HCT116 (cell line): Measurements from ENCODE around the gene FOXD3. TPM values are rescaled to one million over a fixed set of nuclear protein-coding genes. Genes with fewer than 3 reads are reported as not detected.

ENCODE experiments used
- ATAC-seq: fragments of 200-7000 bp; cut with Tn5 transposase; 2 replicates; pipeline ENCODE4 v1.9.1; 2020; ENCODE audit warnings: mild to moderate bottlenecking, moderate library complexity
- BruUV-seq: library from RNA; stranded (reverse); fragments of 400-500 nt; replicated peaks from 2 replicates; lab custom pipeline; 2021; lab: Mats Ljungman, UMichigan
- CTCF ChIA-PET: fragments of 300-600 bp; sonication (Branson Sonifier 250); formaldehyde crosslinking; loops from one replicate; lab custom pipeline; 2021; ENCODE audit warnings: antibody characterized with exemption; lab: Charles Lee
- POLR2A ChIA-PET: fragments of 300-600, 350-600 bp; sonication (Branson Sonifier 250); formaldehyde crosslinking; loops from one replicate; lab custom pipeline; 2021; ENCODE audit warnings: antibody characterized with exemption; lab: Charles Lee
- RAD21 ChIA-PET, 2 experiments: fragments of 300-600 bp; sonication (Branson Sonifier 250); formaldehyde crosslinking; loops; one replicate each; lab custom pipeline; 2023; ENCODE audit warnings: low total read pairs in 2 of 2; ENCODE audit not compliant: uncharacterized antibody in 2 of 2, unreplicated experiment in 2 of 2, low non-redundant PET in 1 of 2; lab: Charles Lee
- DNase-seq: peaks from one replicate; pipeline ENCODE4 v3.0.0-alpha.2; 2010; ENCODE audit warnings: low read depth, low spot score
- H2AFZ ChIP-seq: fragments of 200-600 bp; shearing (Covaris generic), sonication (generic); 2 replicates; pipeline ENCODE4 v1.6.1; 2017; ENCODE audit warnings: low read depth, mixed run types, mixed read lengths, antibody characterized with exemption, low read length; ENCODE audit not compliant: poor library complexity, severe bottlenecking
- H3K27ac ChIP-seq: 2 replicates; pipeline ENCODE4 v1.5.1; 2012; ENCODE audit warnings: low read depth, low read length
- H3K27me3 ChIP-seq: fragments of 200-600 bp; sonication (generic); 2 replicates; pipeline ENCODE4 v1.6.1; 2016; ENCODE audit warnings: mixed run types, low read length, mixed read lengths; ENCODE audit not compliant: insufficient read depth
- H3K36me3 ChIP-seq, 2 experiments: fragments of 200-500 bp in 1 of 2; fragments of 200-600 bp in 1 of 2; sonication (Bioruptor generic) in 1 of 2; sonication (generic) in 1 of 2; 2 replicates each; pipeline versions ENCODE4 v1.5.1 to v1.6.1; 2014 to 2016; ENCODE audit warnings: low read length in 2 of 2, inconsistent platforms in 1 of 2, mixed read lengths in 1 of 2, mixed run types in 1 of 2; ENCODE audit not compliant: insufficient read depth in 2 of 2, control insufficient read depth in 1 of 2
- H3K4me1 ChIP-seq, 2 experiments: fragments of 200-600 bp in 1 of 2; sonication (generic) in 1 of 2; 2 replicates each; pipeline versions ENCODE4 v1.5.1 to v1.6.1; 2012 to 2017; ENCODE audit warnings: low read length in 2 of 2, inconsistent platforms in 1 of 2, mild to moderate bottlenecking in 1 of 2, mixed read lengths in 1 of 2, mixed run types in 1 of 2, moderate library complexity in 1 of 2; ENCODE audit not compliant: insufficient read depth in 2 of 2, control insufficient read depth in 1 of 2
- H3K4me2 ChIP-seq: fragments of 200-600 bp; sonication (generic); 2 replicates; pipeline ENCODE4 v1.6.1; 2017; ENCODE audit warnings: mixed run types, low read length, mixed read lengths
- H3K4me3 ChIP-seq, 2 experiments: fragments of 200-600 bp in 1 of 2; sonication (generic) in 1 of 2; replicated peaks in 1 of 2; 2 replicates each; pipeline ENCODE4 v1.5.1; 2011 to 2016; ENCODE audit warnings: low read length in 2 of 2, control low read depth in 1 of 2, low read depth in 1 of 2, mild to moderate bottlenecking in 1 of 2, mixed read lengths in 1 of 2, mixed run types in 1 of 2
- H3K79me2 ChIP-seq: fragments of 200-600 bp; sonication (generic); 2 replicates; pipeline ENCODE4 v1.6.1; 2017; ENCODE audit warnings: mild to moderate bottlenecking, mixed run types, low read length, moderate library complexity, mixed read lengths; ENCODE audit not compliant: insufficient read depth
- H3K9ac ChIP-seq: fragments of 200-600 bp; sonication (generic); 2 replicates; pipeline ENCODE4 v1.6.1; 2016; ENCODE audit warnings: low read length, mixed read lengths
- H3K9me2 ChIP-seq: fragments of 200-600 bp; sonication (generic), shearing (Covaris generic); 2 replicates; pipeline ENCODE4 v1.6.1; 2017; ENCODE audit warnings: mixed run types, mild to moderate bottlenecking, moderate library complexity; ENCODE audit not compliant: insufficient read depth
- H3K9me3 ChIP-seq, 2 experiments: fragments of 200-500 bp in 1 of 2; fragments of 200-600 bp in 1 of 2; sonication (Bioruptor generic) in 1 of 2; sonication (generic) in 1 of 2; 2 replicates each; pipeline ENCODE4 v1.6.1; 2014 to 2017; ENCODE audit warnings: low read length in 2 of 2, mixed read lengths in 2 of 2, inconsistent platforms in 1 of 2, low read depth in 1 of 2, mild to moderate bottlenecking in 1 of 2, mixed run types in 1 of 2, moderate library complexity in 1 of 2; ENCODE audit not compliant: control insufficient read depth in 1 of 2, insufficient read depth in 1 of 2
- H4K20me1 ChIP-seq: fragments of 200-600 bp; sonication (generic), shearing (Covaris generic); 2 replicates; pipeline ENCODE4 v1.6.1; 2017; ENCODE audit warnings: mixed run types, mild to moderate bottlenecking, moderate library complexity; ENCODE audit not compliant: insufficient read depth
- ATF3 ChIP-seq: IDR thresholded peaks from 2 replicates; pipeline ENCODE4 v1.6.1; 2012
- CBX3 ChIP-seq: IDR thresholded peaks from 2 replicates; pipeline ENCODE4 v1.6.1; 2012; ENCODE audit warnings: low read depth
- CEBPB ChIP-seq: IDR thresholded peaks from 2 replicates; pipeline ENCODE4 v1.6.1; 2012; ENCODE audit warnings: low read depth
- EGR1 ChIP-seq: IDR thresholded peaks from 2 replicates; pipeline ENCODE4 v1.6.1; 2012; ENCODE audit warnings: low read depth
- ELF1 ChIP-seq: IDR thresholded peaks from 2 replicates; pipeline ENCODE4 v1.6.1; 2012; ENCODE audit warnings: low read depth, borderline replicate concordance
- EZH2 ChIP-seq: fragments of 200-600 bp; sonication (generic); IDR thresholded peaks from 2 replicates; pipeline ENCODE4 v1.6.1; 2017; ENCODE audit warnings: antibody characterized with exemption, mixed run types
- EZH2phosphoT487 ChIP-seq: fragments of 200-600 bp; IDR thresholded peaks from 2 replicates; pipeline ENCODE4 v1.6.1; 2018; ENCODE audit warnings: antibody characterized with exemption, borderline replicate concordance
- FOSL1 ChIP-seq: IDR thresholded peaks from 2 replicates; pipeline ENCODE4 v1.6.1; 2012; ENCODE audit warnings: low read depth
- POLR2A ChIP-seq: IDR thresholded peaks from 2 replicates; pipeline ENCODE4 v1.7.0; 2011; ENCODE audit warnings: borderline replicate concordance; ENCODE audit not compliant: insufficient read depth, insufficient read length; ENCODE audit errors: extremely low read depth
- POLR2AphosphoS5 ChIP-seq: IDR thresholded peaks from 2 replicates; pipeline ENCODE4 v1.6.1; 2011; ENCODE audit warnings: mild to moderate bottlenecking, low read depth, low read length, moderate library complexity
- RAD21 ChIP-seq: IDR thresholded peaks from 2 replicates; pipeline ENCODE4 v1.6.1; 2012; ENCODE audit warnings: low read depth, mild to moderate bottlenecking
- REST ChIP-seq: IDR thresholded peaks from 2 replicates; pipeline ENCODE4 v1.6.1; 2012; ENCODE audit warnings: low read depth
- SIN3A ChIP-seq: IDR thresholded peaks from 2 replicates; pipeline ENCODE4 v1.6.1; 2012; ENCODE audit warnings: low read depth
- SP1 ChIP-seq: IDR thresholded peaks from 2 replicates; pipeline ENCODE4 v1.6.1; 2012; ENCODE audit warnings: low read depth
- SRF ChIP-seq: IDR thresholded peaks from 2 replicates; pipeline ENCODE4 v1.6.1; 2012; ENCODE audit warnings: low read depth
- TCF7L2 ChIP-seq: IDR thresholded peaks from 2 replicates; pipeline ENCODE4 v1.7.0; 2011; ENCODE audit warnings: borderline replicate concordance, inconsistent platforms; ENCODE audit not compliant: insufficient read depth, insufficient read length; ENCODE audit errors: extremely low read depth
- YY1 ChIP-seq: IDR thresholded peaks from 2 replicates; pipeline ENCODE4 v1.6.1; 2011; ENCODE audit warnings: low read length, low read depth, moderate library complexity, mild to moderate bottlenecking; ENCODE audit not compliant: insufficient replicate concordance; ENCODE audit errors: extremely low read depth
- ZFX ChIP-seq: fragments of 450-650 bp; IDR thresholded peaks from 2 replicates; pipeline ENCODE4 v1.6.1; 2017
- ZNF274 ChIP-seq: fragments of 200-500 bp; sonication (Bioruptor generic); IDR thresholded peaks from 2 replicates; pipeline ENCODE4 v1.6.1; 2014; ENCODE audit warnings: mild to moderate bottlenecking, low read depth, low read length, inconsistent platforms
- intact Hi-C: fragments of 100-400 bp; cut with micrococcal nuclease; formaldehyde crosslinking; loops from 2 replicates; pipeline ENCODE4 v1.10.0; 2022
- total RNA-seq: library from RNA; stranded (reverse); gene quantifications from one replicate; pipeline ENCODE4 v1.2.1, GENCODE V29; 2021; ENCODE audit not compliant: unreplicated experiment
- TF ChIP-seq, protein P1 (sequence below): IDR thresholded peaks from 2 replicates; pipeline ENCODE4 v1.6.1; 2012
- TF ChIP-seq, protein P2 (sequence below): IDR thresholded peaks from 2 replicates; pipeline ENCODE4 v1.6.1; 2011; ENCODE audit warnings: mild to moderate bottlenecking, low read length, moderate library complexity; ENCODE audit not compliant: insufficient replicate concordance; ENCODE audit errors: extremely low read depth

The FOXD3 gene
- total RNA-seq, 1 experiment from 2014 or later, result 0.17 TPM

- TF ChIP-seq POLR2A (no peak), EGR1 (no peak), ZNF274 (no peak), CBX3 (no peak), EZH2phosphoT487 (no peak), SIN3A (no peak), ATF3 (no peak)
Observed at GRCh38 chr1:63359561-63359960, 37.2 kb downstream of the FOXD3 start (continued).

- no peak for ATAC-seq
- CTCF ChIA-PET, result no interaction called here
- TF ChIP-seq EZH2phosphoT487, result no peak
- TF ChIP-seq, protein P1, sequence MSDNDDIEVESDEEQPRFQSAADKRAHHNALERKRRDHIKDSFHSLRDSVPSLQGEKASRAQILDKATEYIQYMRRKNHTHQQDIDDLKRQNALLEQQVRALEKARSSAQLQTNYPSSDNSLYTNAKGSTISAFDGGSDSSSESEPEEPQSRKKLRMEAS, result no peak
- no peak for TF ChIP-seq FOSL1
- TF ChIP-seq EZH2, result no peak
- no peak for TF ChIP-seq CEBPB
- TF ChIP-seq CBX3, result no peak
- TF ChIP-seq ELF1, result no peak
- TF ChIP-seq SP1, result no peak
- no peak for TF ChIP-seq SRF
- TF ChIP-seq ATF3, result no peak
- no peak for TF ChIP-seq POLR2AphosphoS5
- TF ChIP-seq, protein P2, sequence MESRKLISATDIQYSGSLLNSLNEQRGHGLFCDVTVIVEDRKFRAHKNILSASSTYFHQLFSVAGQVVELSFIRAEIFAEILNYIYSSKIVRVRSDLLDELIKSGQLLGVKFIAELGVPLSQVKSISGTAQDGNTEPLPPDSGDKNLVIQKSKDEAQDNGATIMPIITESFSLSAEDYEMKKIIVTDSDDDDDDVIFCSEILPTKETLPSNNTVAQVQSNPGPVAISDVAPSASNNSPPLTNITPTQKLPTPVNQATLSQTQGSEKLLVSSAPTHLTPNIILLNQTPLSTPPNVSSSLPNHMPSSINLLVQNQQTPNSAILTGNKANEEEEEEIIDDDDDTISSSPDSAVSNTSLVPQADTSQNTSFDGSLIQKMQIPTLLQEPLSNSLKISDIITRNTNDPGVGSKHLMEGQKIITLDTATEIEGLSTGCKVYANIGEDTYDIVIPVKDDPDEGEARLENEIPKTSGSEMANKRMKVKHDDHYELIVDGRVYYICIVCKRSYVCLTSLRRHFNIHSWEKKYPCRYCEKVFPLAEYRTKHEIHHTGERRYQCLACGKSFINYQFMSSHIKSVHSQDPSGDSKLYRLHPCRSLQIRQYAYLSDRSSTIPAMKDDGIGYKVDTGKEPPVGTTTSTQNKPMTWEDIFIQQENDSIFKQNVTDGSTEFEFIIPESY, result no peak
- no peak for TF ChIP-seq YY1
- no peak for TF ChIP-seq REST
- TF ChIP-seq POLR2A, result no peak
- TF ChIP-seq TCF7L2, result no peak
- TF ChIP-seq ZFX, result no peak
- TF ChIP-seq RAD21, result no peak
Observed at GRCh38 chr1:63362073-63362472, 39.7 kb downstream of the FOXD3 start.

More at GRCh38 chr1:63362073-63362472, 39.7 kb downstream of the FOXD3 start:
- Histone ChIP-seq H3K27ac (no peak overlapping the region), H3K9me2 (no peaks in the 10 kb centered on the region), H3K27me3 (no peaks in the 10 kb centered on the region), H3K79me2 (no peaks in the 10 kb centered on the region), H2AFZ (no peak overlapping the region), H3K9me3 (no peaks in the 10 kb centered on the region), H3K36me3 (no peaks in the 10 kb centered on the region), H3K4me3 (no peak overlapping the region), H3K9ac (no peak overlapping the region), H4K20me1 (no peaks in the 10 kb centered on the region), H3K4me1 (peaks cover 0 to 5% of the 10 kb centered on the region in 2 experiments; a peak in 2 of 4 replicates), H3K4me2 (no peak overlapping the region)
- BruUV-seq, result no TSS peak
- no peak for DNase-seq
- intact Hi-C loops, result no loop called here
- POLR2A ChIA-PET, result no interaction called here
- RAD21 ChIA-PET, result no interaction called here
